ENCODE measurements around the gene DDX19B.
"Not testable (repeated sequence)": the region's sequence is repeated elsewhere in the genome, so short reads cannot be mapped to it uniquely, and the experiment has no call there.

The DDX19B gene

DNA sequence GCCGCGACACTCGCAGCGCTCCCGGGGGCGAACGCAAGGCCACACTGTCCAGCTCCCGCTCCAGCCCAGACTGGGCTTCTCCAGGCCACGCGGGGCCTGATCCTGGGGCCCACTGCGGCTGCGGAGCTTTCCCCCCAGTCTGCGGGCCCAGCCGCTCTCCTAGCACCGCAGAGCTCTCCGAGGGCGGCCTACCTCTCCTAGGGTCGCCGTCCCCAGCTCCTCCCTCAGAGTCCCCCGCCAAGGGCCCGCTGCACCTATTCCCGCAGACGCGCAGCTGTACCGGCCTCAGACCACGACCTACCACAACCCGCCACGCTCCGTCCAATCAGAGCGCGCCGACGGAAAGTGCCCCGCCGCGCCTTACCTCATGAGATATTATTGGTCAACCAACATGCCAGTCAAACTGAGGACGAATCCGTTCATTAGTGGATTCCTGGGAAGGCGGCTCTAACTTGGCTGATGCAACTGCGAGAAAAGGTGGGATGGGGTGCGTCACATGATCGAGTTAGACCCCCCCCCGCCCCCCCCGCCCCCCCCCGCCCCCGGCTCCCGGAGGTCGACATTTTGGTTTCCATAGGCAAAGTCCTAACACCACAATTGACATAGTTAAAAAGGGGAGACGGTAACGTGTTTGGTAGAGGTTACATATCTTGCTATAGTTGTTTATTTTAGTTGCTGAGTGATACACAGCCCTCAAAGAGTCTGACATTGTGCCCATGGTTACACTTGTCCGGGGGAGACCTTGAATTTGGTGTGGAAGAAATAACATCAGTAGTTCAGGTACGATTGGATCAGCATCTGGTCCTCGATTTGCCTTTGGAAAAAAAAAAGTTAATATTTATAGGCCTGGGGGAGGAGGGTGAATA, 9.5 kb upstream of the DDX19B start, which contains the start of gene AARS1:
AARS1 (minus strand) TSS at position 278 of the 866 bp plus-strand sequence. CDS start 6,743 bp downstream, outside the sequence.
- Histone ChIP-seq H3K4me3 (ENCODE audit: insufficient read depth, low read length, poor library complexity, severe bottlenecking) (peak within 1 kb of the TSS; percentile 94), H3F3A (ENCODE audit: insufficient read depth) (peaks cover 20% of the 10 kb centered on the region), H3K9me3 (ENCODE audit: insufficient read depth, low read length) (no peaks in the 10 kb centered on the region), H3K79me2 (ENCODE audit: insufficient read depth, low read length) (peaks cover 43% of the 10 kb centered on the region), H3K4me2 (ENCODE audit: low read depth, low read length, poor library complexity, severe bottlenecking) (peak within 1 kb of the TSS; percentile 99), H3K27me3 (ENCODE audit: low read length) (no peaks in the 10 kb centered on the region), H3K9me2 (replicated peaks; ENCODE audit: insufficient read depth, low read length) (no peaks in the 10 kb centered on the region), H2AFZ (ENCODE audit: low read depth, low read length, severe bottlenecking) (peak within 1 kb of the TSS; percentile 79), H3K36me3 (ENCODE audit: low read length) (peaks cover 12% of the 10 kb centered on the region), H3K27ac (ENCODE audit: low read depth, low read length) (peak within 1 kb of the TSS; percentile 95), H3K9ac (ENCODE audit: low read length) (peak within 1 kb of the TSS; percentile 99), H4K20me1 (ENCODE audit: low read depth, low read length) (peaks cover 5% of the 10 kb centered on the region; the same call in 1 of the 2 replicates)
- TF ChIP-seq EZH2phosphoT487 (conservative IDR thresholded peaks at IDR 0.05; ENCODE audit: low read length) (no peak), CTCF (IDR thresholded peaks at IDR 0.05; ENCODE audit: insufficient read depth, low read length, poor library complexity, severe bottlenecking) (no peak)

DNA sequence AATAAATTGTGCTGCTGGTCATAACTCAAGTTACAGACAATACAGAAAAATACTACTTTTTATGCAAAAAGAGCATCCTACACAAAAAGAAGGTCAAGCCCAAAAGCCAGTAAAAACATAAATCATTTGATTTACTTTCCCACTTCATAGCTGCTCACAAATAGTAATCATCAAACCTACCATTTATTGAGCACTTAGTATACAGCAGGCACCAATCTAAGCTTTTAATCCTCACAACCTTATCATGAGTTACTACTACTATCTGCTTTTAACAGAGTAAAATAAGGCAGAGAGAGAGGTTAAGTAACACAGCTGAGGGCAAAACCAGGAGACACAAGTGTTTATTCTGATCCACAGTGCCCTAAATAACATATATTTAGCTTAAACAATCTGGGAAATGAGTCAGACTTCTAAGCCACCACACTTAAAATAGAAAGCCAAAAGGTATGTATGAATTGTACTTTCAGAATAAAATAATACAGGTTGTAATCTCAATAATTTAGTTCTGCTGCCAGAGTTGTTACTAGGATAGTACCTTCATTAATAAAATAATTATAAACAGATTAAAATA, 8.0 kb upstream of the DDX19B start:
- TF ChIP-seq CTCF (IDR thresholded peaks at IDR 0.05; ENCODE audit: insufficient read depth, low read length, poor library complexity, severe bottlenecking) = no peak
- no peak for TF ChIP-seq EZH2phosphoT487 (conservative IDR thresholded peaks at IDR 0.05; ENCODE audit: low read length)
- no peak overlapping the region for H3K4me3 ChIP-seq (ENCODE audit: insufficient read depth, low read length, poor library complexity, severe bottlenecking)

GRCh38 chr16:70292148-70292547, 6.8 kb upstream of the DDX19B start:
- H3K9me3 ChIP-seq (ENCODE audit: insufficient read depth, low read length); H3K9me2 ChIP-seq (replicated peaks; ENCODE audit: insufficient read depth, low read length); H3K27ac ChIP-seq (ENCODE audit: low read depth, low read length); H3K27me3 ChIP-seq (ENCODE audit: low read length); H3K4me2 ChIP-seq (ENCODE audit: low read depth, low read length, poor library complexity, severe bottlenecking); H3K36me3 ChIP-seq (ENCODE audit: low read length); H3K4me3 ChIP-seq (ENCODE audit: insufficient read depth, low read length, poor library complexity, severe bottlenecking); H3K9ac ChIP-seq (ENCODE audit: low read length); H2AFZ ChIP-seq (ENCODE audit: low read depth, low read length, severe bottlenecking); H4K20me1 ChIP-seq (ENCODE audit: low read depth, low read length): not testable (repeated sequence)
- peaks cover 20% of the 10 kb centered on the region for H3F3A ChIP-seq (ENCODE audit: insufficient read depth)
- H3K79me2 ChIP-seq (ENCODE audit: insufficient read depth, low read length) = peaks cover 19% of the 10 kb centered on the region

More for the DNA sequence above, 8.0 kb upstream of the DDX19B start:
- Histone ChIP-seq H3K27me3 (ENCODE audit: low read length) (no peaks in the 10 kb centered on the region), H3F3A (ENCODE audit: insufficient read depth) (peaks cover 20% of the 10 kb centered on the region), H3K4me2 (ENCODE audit: low read depth, low read length, poor library complexity, severe bottlenecking) (no peak overlapping the region), H3K9me2 (replicated peaks; ENCODE audit: insufficient read depth, low read length) (no peaks in the 10 kb centered on the region), H3K9me3 (ENCODE audit: insufficient read depth, low read length) (no peaks in the 10 kb centered on the region), H3K36me3 (ENCODE audit: low read length) (no peaks in the 10 kb centered on the region), H3K9ac (ENCODE audit: low read length) (no peak overlapping the region), H3K27ac (ENCODE audit: low read depth, low read length) (peak overlapping the region; percentile 24; the same call in 1 of the 2 replicates), H2AFZ (ENCODE audit: low read depth, low read length, severe bottlenecking) (peak overlapping the region; percentile 52), H4K20me1 (ENCODE audit: low read depth, low read length) (no peaks in the 10 kb centered on the region), H3K79me2 (ENCODE audit: insufficient read depth, low read length) (peaks cover 27% of the 10 kb centered on the region)
